B cell (primary cell): ENCODE data around the gene SLC16A1.

ENCODE experiments used
- EZH2 ChIP-seq: IDR thresholded peaks from 2 replicates; pipeline ENCODE4 v1.6.1; 2012; ENCODE audit warnings: borderline replicate concordance, low read depth, mild to moderate bottlenecking, moderate library complexity, low read length; ENCODE audit not compliant: insufficient read depth, poor library complexity, severe bottlenecking
- TF ChIP-seq, protein P1 (sequence below): fragments of 200-600 bp; IDR thresholded peaks from one replicate; pipeline ENCODE4 v1.8.0; 2022; ENCODE audit warnings: antibody characterized with exemption, mild to moderate bottlenecking

DNA sequence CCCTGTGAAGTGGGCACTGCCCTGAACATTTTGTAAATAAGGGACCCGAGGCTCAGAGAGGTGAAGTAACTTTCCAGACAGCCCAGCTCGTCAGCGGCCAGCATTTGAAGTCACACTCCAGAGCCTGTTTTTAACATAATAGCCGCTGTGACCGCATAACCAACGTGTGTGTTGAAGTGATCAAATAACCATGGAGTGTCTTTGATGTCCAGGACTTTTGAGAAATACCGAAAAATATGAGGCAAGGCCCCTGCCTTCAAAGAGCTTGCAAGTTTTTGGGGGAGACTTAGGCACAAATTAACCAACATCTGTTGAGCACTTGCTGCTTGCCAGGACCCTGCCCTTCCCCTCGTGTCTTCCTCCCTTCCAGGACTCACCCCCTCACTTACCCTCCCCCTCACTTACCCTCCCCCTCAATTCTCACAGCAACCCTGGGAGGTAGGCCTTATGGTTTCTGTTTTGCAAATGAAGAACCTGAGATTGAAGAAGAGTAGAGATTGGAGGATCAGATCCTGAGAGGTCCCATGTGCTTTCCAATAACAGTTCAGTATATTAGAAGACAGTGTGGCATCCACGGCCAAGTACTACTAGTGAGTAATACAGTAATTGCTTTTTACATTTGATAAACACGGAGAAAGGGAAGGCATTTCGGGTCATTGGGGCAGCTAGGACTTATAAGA lies 1.3 kb upstream of the SLC16A1 start:
- TF ChIP-seq, protein P1, sequence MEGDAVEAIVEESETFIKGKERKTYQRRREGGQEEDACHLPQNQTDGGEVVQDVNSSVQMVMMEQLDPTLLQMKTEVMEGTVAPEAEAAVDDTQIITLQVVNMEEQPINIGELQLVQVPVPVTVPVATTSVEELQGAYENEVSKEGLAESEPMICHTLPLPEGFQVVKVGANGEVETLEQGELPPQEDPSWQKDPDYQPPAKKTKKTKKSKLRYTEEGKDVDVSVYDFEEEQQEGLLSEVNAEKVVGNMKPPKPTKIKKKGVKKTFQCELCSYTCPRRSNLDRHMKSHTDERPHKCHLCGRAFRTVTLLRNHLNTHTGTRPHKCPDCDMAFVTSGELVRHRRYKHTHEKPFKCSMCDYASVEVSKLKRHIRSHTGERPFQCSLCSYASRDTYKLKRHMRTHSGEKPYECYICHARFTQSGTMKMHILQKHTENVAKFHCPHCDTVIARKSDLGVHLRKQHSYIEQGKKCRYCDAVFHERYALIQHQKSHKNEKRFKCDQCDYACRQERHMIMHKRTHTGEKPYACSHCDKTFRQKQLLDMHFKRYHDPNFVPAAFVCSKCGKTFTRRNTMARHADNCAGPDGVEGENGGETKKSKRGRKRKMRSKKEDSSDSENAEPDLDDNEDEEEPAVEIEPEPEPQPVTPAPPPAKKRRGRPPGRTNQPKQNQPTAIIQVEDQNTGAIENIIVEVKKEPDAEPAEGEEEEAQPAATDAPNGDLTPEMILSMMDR = no peak
- TF ChIP-seq EZH2 = no peak
